GM12878 (cell line): ENCODE data around the gene EFNA3. TPM values are rescaled to one million over a fixed set of nuclear protein-coding genes. Genes with fewer than 3 reads are reported as not detected.

ENCODE experiments used
- BCL3 ChIP-seq: IDR thresholded peaks from 2 replicates; pipeline ENCODE4 v1.6.1; 2011; ENCODE audit warnings: borderline replicate concordance, low read depth, mild to moderate bottlenecking, moderate library complexity, low read length; ENCODE audit not compliant: insufficient read depth, poor library complexity, severe bottlenecking
- BCLAF1 ChIP-seq: fragments of 450-650 bp; IDR thresholded peaks from 2 replicates; pipeline ENCODE4 v1.6.1; 2017; ENCODE audit warnings: antibody characterized with exemption, mild to moderate bottlenecking, moderate library complexity
- IKZF1 ChIP-seq: fragments of 450-650 bp; conservative IDR thresholded peaks from 2 replicates; pipeline ENCODE4 v1.6.1; 2017; ENCODE audit warnings: antibody characterized with exemption, mild to moderate bottlenecking
- KLF5 ChIP-seq: fragments of 450-650 bp; IDR thresholded peaks from 2 replicates; pipeline ENCODE4 v1.6.1; 2014; ENCODE audit warnings: mild to moderate bottlenecking; ENCODE audit not compliant: partially characterized antibody
- MAX ChIP-seq: IDR thresholded peaks from 2 replicates; pipeline ENCODE4 v1.6.1; 2012; ENCODE audit warnings: low read depth, low read length, improper control_type of control experiment
- MYB ChIP-seq: fragments of 150-350 bp; IDR thresholded peaks from 2 replicates; pipeline ENCODE4 v1.6.1; 2014; ENCODE audit warnings: mild to moderate bottlenecking, low read depth, low read length, borderline replicate concordance
- NBN ChIP-seq: fragments of 450-650 bp; IDR thresholded peaks from 2 replicates; pipeline ENCODE4 v1.6.1; 2016
- NFIC ChIP-seq: IDR thresholded peaks from 2 replicates; pipeline ENCODE4 v1.6.1; 2012; ENCODE audit warnings: low read depth, mild to moderate bottlenecking, inconsistent platforms, low read length, moderate library complexity
- PKNOX1 ChIP-seq: fragments of 450-650 bp; IDR thresholded peaks from 2 replicates; pipeline ENCODE4 v1.6.1; 2016; ENCODE audit warnings: mild to moderate bottlenecking
- SKIL ChIP-seq: fragments of 450-650 bp; IDR thresholded peaks from 2 replicates; pipeline ENCODE4 v1.6.1; 2017; ENCODE audit warnings: mild to moderate bottlenecking, low read depth, inconsistent platforms; ENCODE audit not compliant: poor library complexity, severe bottlenecking
- SMARCA5 ChIP-seq: fragments of 450-650 bp; IDR thresholded peaks from 2 replicates; pipeline ENCODE4 v1.6.1; 2017; ENCODE audit warnings: mild to moderate bottlenecking
- SMC3 ChIP-seq: IDR thresholded peaks from 2 replicates; pipeline ENCODE4 v1.6.1; 2011; ENCODE audit warnings: low read length, improper control_type of control experiment, borderline replicate concordance
- TCF3 ChIP-seq: IDR thresholded peaks from 2 replicates; pipeline ENCODE4 v1.6.1; 2012; ENCODE audit warnings: low read depth, mild to moderate bottlenecking, low read length, borderline replicate concordance; ENCODE audit not compliant: insufficient read depth
- ZBED1 ChIP-seq: IDR thresholded peaks from 2 replicates; pipeline ENCODE4 v1.6.1; 2016; ENCODE audit warnings: borderline replicate concordance
- ZBTB11 ChIP-seq: fragments of 450-650 bp; formaldehyde crosslinking; IDR thresholded peaks from 2 replicates; pipeline ENCODE4 v1.5.0; 2022; ENCODE audit warnings: mild to moderate bottlenecking, missing genetic modification characterization
- ZNF217 ChIP-seq: fragments of 450-650 bp; IDR thresholded peaks from 2 replicates; pipeline ENCODE4 v1.6.1; 2017; ENCODE audit warnings: antibody characterized with exemption, mild to moderate bottlenecking
- polyA plus RNA-seq, 11 experiments: library from polyadenylated mRNA; depleted of rRNA in 4 of 11; unstranded in 6 of 11; stranded (reverse) in 5 of 11; fragments of >200 nt; fragmentation: Nextera tagmentation in 4 of 11; fragmentation: Illumina TruSeq in 1 of 11; extraction: Ambion mirVana in 4 of 11; extraction: Trizol in 1 of 11; gene quantifications; 1 replicate in 1 of 11; 2 replicates in 10 of 11; pipeline versions ENCODE4 v1.2.1 to v1.2.3, GENCODE V29; 2011 to 2016; ENCODE audit warnings: inconsistent platforms in 2 of 11, missing spikeins in 2 of 11, low read depth in 1 of 11
- total RNA-seq, 4 experiments: library from RNA; depleted of rRNA in 3 of 4; stranded (reverse); fragments of >200 nt in 3 of 4; fragmentation: Illumina TruSeq in 1 of 4; extraction: Trizol in 1 of 4; gene quantifications; 2 replicates each; pipeline versions ENCODE4 v1.2.1 to v1.2.3, GENCODE V29; 2013 to 2021

Gene EFNA3
- total and polyA plus RNA-seq, 10 of the 15 experiments (the other 5 are each of a cell fraction or from before 2014, with no cell fraction given): 0.08 to 5.4 (median 1.1) TPM

GRCh38 chr1:155064111-155064831 is 14.4 kb upstream of the EFNA3 start (continued):
- TF ChIP-seq BCL3 (no peak), ZBTB11 (CRISPR knock-in tag) (no peak), SMARCA5 (peak; percentile 79; the same call in 1 of the 2 replicates), NBN (peak; percentile 44), SKIL (peak; percentile 28), MYB (no peak), KLF5 (no peak), TCF3 (no peak), BCLAF1 (no peak), SMC3 (no peak), IKZF1 (no peak), MAX (no peak), NFIC (no peak), ZBED1 (no peak), ZNF217 (no peak; the same call in 1 of the 2 replicates), PKNOX1 (peak; percentile 71)
